AG04450 (cell line): ENCODE results near the gene TSPOAP1. TPM values are rescaled to one million over a fixed set of nuclear protein-coding genes. Genes with fewer than 3 reads are reported as not detected.

ENCODE experiments used
- CTCF ChIA-PET: fragments of 300-600, 350-600 bp; formaldehyde crosslinking; extraction: SDS; loops from one replicate; lab custom pipeline; 2022; ENCODE audit warnings: antibody characterized with exemption, inconsistent platforms; lab: Charles Lee
- POLR2A ChIA-PET: fragments of 350-600 bp; formaldehyde crosslinking; extraction: SDS; loops from one replicate; lab custom pipeline; 2021; ENCODE audit warnings: antibody characterized with exemption, inconsistent platforms; lab: Yijun Ruan, JAX
- DNase-seq: peaks from one replicate; pipeline ENCODE4 v3.0.0-alpha.2; 2011; ENCODE audit warnings: low read depth, low spot score
- H3K27ac ChIP-seq: one replicate; pipeline ENCODE4 v1.5.1; 2012; ENCODE audit warnings: low read depth, low read length, control low read depth
- H3K27me3 ChIP-seq: one replicate; pipeline ENCODE4 v1.6.0; 2012; ENCODE audit warnings: low read length; ENCODE audit not compliant: control insufficient read depth, insufficient read depth
- H3K4me3 ChIP-seq: 2 replicates; pipeline ENCODE4 v1.5.1; 2011; ENCODE audit warnings: mild to moderate bottlenecking, low read depth, low read length, control low read depth
- H3K9me3 ChIP-seq: 2 replicates; pipeline ENCODE4 v1.5.1; 2012; ENCODE audit warnings: low read length; ENCODE audit not compliant: control insufficient read depth, insufficient read depth
- polyA plus RNA-seq: library from polyadenylated mRNA; depleted of rRNA; stranded (reverse); fragments of >200 nt; gene quantifications from 2 replicates; pipeline ENCODE4 v1.2.3, GENCODE V29; 2011
- TF ChIP-seq, protein P1 (sequence below): IDR thresholded peaks from 2 replicates; pipeline ENCODE4 v1.5.1; 2011; ENCODE audit warnings: low read depth, low read length, control low read depth, inconsistent platforms

TSPOAP1 gene
- polyA plus RNA-seq, 1 experiment = 1.7 TPM

DNA sequence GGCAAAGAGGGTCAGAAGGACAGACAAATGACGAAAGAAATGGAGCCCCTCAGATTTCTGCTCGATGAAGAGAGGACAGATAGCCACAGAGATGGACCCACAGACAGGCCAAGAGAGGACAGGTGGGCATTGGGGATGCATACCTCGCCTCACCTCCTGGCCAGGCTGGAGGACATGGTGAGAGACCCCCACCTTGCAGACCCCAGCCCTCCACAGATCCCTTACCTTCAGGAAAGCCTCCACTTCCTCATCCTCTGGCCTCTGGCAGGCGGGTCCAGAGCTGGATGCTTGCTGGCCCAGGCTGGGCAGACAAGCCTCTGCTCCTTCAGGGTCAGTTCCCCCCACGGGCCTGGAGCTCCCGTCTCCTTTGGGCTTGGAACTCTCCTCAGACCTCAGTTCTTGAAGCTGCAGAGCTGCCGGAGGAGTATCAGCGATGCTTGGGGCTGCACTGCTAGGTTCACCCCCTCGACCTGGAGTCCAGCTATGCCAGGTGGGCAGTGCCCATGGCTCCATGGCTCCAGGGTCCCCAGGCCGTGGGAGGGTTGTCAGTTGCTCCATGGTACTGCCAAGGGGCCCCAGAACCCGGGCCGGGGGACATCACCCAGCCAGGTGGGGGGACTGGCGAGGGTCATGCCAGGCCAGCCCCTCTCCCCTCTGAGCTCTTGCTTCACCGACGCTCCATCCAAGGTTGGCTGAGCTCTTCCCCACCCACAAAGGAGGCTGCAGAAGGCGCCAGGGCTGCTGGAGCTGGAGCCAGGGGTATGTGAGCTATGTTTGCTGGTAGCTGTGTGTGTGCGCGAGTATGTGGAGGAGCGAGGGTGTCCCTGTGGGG is 1.0 kb downstream of the TSPOAP1 start:
- CTCF ChIA-PET = interaction anchor here (1.4 kb wide), 1 partner anchor 10 kb away, joined by 4 read pairs; no protein-coding TSS in a partner anchor
- TF ChIP-seq, protein P1, sequence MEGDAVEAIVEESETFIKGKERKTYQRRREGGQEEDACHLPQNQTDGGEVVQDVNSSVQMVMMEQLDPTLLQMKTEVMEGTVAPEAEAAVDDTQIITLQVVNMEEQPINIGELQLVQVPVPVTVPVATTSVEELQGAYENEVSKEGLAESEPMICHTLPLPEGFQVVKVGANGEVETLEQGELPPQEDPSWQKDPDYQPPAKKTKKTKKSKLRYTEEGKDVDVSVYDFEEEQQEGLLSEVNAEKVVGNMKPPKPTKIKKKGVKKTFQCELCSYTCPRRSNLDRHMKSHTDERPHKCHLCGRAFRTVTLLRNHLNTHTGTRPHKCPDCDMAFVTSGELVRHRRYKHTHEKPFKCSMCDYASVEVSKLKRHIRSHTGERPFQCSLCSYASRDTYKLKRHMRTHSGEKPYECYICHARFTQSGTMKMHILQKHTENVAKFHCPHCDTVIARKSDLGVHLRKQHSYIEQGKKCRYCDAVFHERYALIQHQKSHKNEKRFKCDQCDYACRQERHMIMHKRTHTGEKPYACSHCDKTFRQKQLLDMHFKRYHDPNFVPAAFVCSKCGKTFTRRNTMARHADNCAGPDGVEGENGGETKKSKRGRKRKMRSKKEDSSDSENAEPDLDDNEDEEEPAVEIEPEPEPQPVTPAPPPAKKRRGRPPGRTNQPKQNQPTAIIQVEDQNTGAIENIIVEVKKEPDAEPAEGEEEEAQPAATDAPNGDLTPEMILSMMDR = no peak
- Histone ChIP-seq H3K27ac (no peak overlapping the region), H3K9me3 (no peaks in the 10 kb centered on the region; the same call in 1 of the 2 replicates), H3K4me3 (no peak overlapping the region), H3K27me3 (peaks cover 2% of the 10 kb centered on the region)
- no peak for DNase-seq
- POLR2A ChIA-PET = interaction anchor here (0.5 to 3.1 kb wide), 3 partner anchors 19 to 304 kb away, joined by 3 to 17 read pairs (median 7); partner anchors contain the start of gene SUPT4H1

DNA sequence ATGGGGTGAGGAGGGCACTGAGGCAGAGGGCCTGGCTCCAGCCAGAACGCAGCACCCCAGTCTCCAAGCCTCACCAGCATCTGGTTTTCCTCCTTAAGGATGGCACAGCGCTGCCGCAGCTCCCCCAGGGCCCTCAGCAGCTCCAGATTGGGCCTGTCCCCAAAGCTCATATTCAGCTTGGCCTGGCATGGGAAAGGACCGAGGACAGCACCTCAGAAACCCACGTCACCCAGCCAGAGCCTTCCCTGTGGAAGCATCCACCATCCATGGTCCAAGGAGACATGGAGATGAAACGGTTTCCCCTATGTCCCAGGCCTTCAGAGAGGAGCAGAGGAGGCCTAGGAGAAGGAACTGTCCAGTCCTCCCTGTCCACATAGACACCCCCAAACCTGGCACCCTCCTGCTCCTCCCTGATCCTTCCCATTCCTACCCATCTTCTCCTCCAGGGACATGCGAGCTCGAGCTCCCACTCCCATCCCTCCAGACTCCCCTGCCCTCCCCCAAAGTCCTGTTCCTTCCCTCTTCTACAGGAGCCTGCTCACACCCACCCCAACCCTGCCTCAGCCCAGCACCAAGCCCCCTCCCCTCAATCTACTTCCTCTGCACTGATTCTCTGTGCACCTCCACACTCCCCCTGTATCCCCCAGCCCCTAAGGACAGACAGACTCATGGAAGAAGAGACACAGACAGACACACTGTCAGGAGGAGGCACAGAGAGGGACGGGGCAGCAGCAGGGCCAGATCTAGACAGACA is 1.8 kb downstream of the TSPOAP1 start:
- H3K9me3 ChIP-seq = no peaks in the 10 kb centered on the region; the same call in 1 of the 2 replicates
- H3K27ac ChIP-seq = no peak overlapping the region
- H3K4me3 ChIP-seq = no peak overlapping the region
- TF ChIP-seq, protein P1 = no peak
- ChIA-PET POLR2A (interaction anchor here (3.1 kb wide), 1 partner anchor 25 kb away, joined by 17 read pairs; the partner anchor contains the start of gene SUPT4H1), CTCF (no interaction called here)
- peaks cover 2% of the 10 kb centered on the region for H3K27me3 ChIP-seq
- no peak for DNase-seq

DNA sequence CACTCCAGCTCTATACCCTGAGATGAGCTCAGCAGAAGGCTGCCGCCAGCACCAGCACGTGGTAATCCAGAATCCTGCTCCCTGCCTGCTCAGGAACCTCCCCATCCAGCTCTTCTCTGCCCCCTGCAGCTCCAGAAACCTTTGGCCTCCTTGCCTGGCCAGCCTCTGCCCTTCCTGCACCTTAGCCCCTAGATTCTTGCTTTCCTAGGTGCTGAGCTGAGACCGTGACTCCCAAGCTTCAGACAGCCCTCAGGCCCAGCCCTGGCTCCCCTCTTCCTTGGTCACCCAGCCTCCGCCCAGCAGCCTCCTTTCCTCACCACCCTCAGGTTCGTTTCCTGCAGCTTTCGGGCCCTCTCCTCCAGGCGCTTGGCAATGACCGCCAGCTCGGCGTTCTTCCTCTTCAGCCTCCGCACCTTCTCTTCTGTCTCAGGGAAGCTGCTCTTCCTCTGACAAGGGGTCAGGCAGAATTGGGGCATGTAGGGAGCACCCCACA is 2.6 kb downstream of the TSPOAP1 start:
- POLR2A ChIA-PET = interaction anchor here (0.9 to 3.1 kb wide), 3 partner anchors 13 to 26 kb away, joined by 3 to 17 read pairs (median 5); partner anchors contain the start of gene SUPT4H1
- H3K27ac ChIP-seq = no peak overlapping the region
- CTCF ChIA-PET = interaction anchor here (0.6 to 1.0 kb wide), 3 partner anchors 9 to 30 kb away, joined by 3 to 6 read pairs (median 3); no protein-coding TSS in a partner anchor
- no peak overlapping the region for H3K4me3 ChIP-seq
- no peak for DNase-seq
- H3K9me3 ChIP-seq = no peaks in the 10 kb centered on the region; the same call in 1 of the 2 replicates
- peaks cover 2% of the 10 kb centered on the region for H3K27me3 ChIP-seq
- TF ChIP-seq, protein P1 = no peak

DNA sequence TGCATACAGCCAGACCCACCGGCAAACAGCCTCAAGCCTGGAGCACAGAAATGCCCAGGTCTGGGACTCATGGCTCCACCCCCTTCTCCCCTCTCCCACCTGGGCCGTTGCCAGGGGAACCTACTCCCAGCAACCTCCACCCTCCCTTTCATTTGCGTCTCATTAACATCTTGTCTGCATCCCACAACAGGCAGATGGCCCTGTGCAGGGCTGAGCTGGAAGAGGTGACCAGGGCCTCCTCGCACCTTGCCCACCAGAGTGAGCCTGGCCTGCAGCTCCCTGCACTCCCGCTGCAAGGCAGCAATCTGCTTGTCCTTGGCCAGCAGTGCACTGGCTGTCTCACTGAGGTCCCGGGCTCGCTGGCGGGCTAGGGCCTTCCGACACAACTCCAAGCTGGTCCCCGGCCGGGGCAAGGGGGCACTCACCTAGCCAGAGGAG is 3.3 kb downstream of the TSPOAP1 start:
- CTCF ChIA-PET = interaction anchor here (0.6 to 1.0 kb wide), 3 partner anchors 8 to 31 kb away, joined by 3 to 6 read pairs (median 3); no protein-coding TSS in a partner anchor
- peak overlapping the region; percentile 11 for H3K27ac ChIP-seq
- no peaks in the 10 kb centered on the region; the same call in 1 of the 2 replicates for H3K9me3 ChIP-seq
- POLR2A ChIA-PET = interaction anchor here (0.9 to 3.1 kb wide), 3 partner anchors 13 to 27 kb away, joined by 3 to 17 read pairs (median 5); partner anchors contain the start of gene SUPT4H1
- TF ChIP-seq, protein P1 = no peak
- DNase-seq = no peak
- no peak overlapping the region for H3K4me3 ChIP-seq
- H3K27me3 ChIP-seq = peaks cover 2% of the 10 kb centered on the region
